ENCODE results near the gene RALGAPA2.

DNA sequence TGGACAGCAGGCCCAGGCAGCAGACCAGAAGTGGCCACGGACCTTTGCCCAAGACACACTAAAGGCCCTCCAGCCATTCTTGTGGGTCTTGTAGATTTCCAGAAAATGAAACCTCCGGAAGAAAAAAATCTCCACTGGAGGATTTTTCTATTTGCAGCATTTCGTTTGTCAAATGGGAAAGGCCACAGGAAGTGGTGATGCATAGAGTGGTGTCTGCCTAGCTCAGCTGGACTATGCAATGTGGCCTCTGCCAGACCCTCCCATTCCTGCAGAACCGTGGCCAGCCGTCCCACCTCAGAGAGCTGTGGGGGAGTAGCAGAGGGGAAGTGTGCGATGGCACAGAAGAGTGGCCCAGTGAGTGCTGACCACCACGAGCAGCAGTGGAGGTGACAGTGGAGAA lies 368.5 kb downstream of the RALGAPA2 start:
- TF ChIP-seq MXI1 (IDR thresholded peaks at IDR 0.05; ENCODE audit: low read depth, low read length), result no peak
- TF ChIP-seq TAF1 (IDR thresholded peaks at IDR 0.05; ENCODE audit: borderline replicate concordance, low read depth, low read length), result no peak
- no peak for TF ChIP-seq EP300 (IDR thresholded peaks at IDR 0.05; ENCODE audit: borderline replicate concordance in 1 of 2, low read depth in 1 of 2, low read length in 1 of 2)
- TF ChIP-seq, protein P1, sequence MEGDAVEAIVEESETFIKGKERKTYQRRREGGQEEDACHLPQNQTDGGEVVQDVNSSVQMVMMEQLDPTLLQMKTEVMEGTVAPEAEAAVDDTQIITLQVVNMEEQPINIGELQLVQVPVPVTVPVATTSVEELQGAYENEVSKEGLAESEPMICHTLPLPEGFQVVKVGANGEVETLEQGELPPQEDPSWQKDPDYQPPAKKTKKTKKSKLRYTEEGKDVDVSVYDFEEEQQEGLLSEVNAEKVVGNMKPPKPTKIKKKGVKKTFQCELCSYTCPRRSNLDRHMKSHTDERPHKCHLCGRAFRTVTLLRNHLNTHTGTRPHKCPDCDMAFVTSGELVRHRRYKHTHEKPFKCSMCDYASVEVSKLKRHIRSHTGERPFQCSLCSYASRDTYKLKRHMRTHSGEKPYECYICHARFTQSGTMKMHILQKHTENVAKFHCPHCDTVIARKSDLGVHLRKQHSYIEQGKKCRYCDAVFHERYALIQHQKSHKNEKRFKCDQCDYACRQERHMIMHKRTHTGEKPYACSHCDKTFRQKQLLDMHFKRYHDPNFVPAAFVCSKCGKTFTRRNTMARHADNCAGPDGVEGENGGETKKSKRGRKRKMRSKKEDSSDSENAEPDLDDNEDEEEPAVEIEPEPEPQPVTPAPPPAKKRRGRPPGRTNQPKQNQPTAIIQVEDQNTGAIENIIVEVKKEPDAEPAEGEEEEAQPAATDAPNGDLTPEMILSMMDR (IDR thresholded peaks at IDR 0.05), result no peak
- TF ChIP-seq SIN3A (IDR thresholded peaks at IDR 0.05; ENCODE audit: borderline replicate concordance, low read depth, low read length), result no peak
- TF ChIP-seq GATA2 (CRISPR knock-in tag; IDR thresholded peaks at IDR 0.05), result no peak
- no peak for TF ChIP-seq EZH2phosphoT487 (IDR thresholded peaks at IDR 0.05; ENCODE audit: borderline replicate concordance, low read depth)
- TF ChIP-seq, protein P2, sequence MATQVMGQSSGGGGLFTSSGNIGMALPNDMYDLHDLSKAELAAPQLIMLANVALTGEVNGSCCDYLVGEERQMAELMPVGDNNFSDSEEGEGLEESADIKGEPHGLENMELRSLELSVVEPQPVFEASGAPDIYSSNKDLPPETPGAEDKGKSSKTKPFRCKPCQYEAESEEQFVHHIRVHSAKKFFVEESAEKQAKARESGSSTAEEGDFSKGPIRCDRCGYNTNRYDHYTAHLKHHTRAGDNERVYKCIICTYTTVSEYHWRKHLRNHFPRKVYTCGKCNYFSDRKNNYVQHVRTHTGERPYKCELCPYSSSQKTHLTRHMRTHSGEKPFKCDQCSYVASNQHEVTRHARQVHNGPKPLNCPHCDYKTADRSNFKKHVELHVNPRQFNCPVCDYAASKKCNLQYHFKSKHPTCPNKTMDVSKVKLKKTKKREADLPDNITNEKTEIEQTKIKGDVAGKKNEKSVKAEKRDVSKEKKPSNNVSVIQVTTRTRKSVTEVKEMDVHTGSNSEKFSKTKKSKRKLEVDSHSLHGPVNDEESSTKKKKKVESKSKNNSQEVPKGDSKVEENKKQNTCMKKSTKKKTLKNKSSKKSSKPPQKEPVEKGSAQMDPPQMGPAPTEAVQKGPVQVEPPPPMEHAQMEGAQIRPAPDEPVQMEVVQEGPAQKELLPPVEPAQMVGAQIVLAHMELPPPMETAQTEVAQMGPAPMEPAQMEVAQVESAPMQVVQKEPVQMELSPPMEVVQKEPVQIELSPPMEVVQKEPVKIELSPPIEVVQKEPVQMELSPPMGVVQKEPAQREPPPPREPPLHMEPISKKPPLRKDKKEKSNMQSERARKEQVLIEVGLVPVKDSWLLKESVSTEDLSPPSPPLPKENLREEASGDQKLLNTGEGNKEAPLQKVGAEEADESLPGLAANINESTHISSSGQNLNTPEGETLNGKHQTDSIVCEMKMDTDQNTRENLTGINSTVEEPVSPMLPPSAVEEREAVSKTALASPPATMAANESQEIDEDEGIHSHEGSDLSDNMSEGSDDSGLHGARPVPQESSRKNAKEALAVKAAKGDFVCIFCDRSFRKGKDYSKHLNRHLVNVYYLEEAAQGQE (IDR thresholded peaks at IDR 0.05; ENCODE audit: low read depth, low read length), result no peak
- no peak for TF ChIP-seq POLR2AphosphoS5 (IDR thresholded peaks at IDR 0.05; ENCODE audit: low read depth, low read length)
- no peak for TF ChIP-seq CHD2 (IDR thresholded peaks at IDR 0.05; ENCODE audit: low read length, partially characterized antibody)
- TF ChIP-seq, protein P3, sequence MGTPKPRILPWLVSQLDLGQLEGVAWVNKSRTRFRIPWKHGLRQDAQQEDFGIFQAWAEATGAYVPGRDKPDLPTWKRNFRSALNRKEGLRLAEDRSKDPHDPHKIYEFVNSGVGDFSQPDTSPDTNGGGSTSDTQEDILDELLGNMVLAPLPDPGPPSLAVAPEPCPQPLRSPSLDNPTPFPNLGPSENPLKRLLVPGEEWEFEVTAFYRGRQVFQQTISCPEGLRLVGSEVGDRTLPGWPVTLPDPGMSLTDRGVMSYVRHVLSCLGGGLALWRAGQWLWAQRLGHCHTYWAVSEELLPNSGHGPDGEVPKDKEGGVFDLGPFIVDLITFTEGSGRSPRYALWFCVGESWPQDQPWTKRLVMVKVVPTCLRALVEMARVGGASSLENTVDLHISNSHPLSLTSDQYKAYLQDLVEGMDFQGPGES (IDR thresholded peaks at IDR 0.05; ENCODE audit: low read depth, low read length), result no peak
- no peak for TF ChIP-seq SMC3 (IDR thresholded peaks at IDR 0.05; ENCODE audit: low read depth, low read length)
- TF ChIP-seq YY1 (IDR thresholded peaks at IDR 0.05; ENCODE audit: low read depth), result no peak
